ELR (cell line): Measurements from ENCODE around the gene MASTL.

Experiments used
- DNase-seq: peaks from one replicate; pipeline ENCODE4 v3.0.0-alpha.2; 2015; ENCODE audit warnings: low read depth

The MASTL gene

DNA sequence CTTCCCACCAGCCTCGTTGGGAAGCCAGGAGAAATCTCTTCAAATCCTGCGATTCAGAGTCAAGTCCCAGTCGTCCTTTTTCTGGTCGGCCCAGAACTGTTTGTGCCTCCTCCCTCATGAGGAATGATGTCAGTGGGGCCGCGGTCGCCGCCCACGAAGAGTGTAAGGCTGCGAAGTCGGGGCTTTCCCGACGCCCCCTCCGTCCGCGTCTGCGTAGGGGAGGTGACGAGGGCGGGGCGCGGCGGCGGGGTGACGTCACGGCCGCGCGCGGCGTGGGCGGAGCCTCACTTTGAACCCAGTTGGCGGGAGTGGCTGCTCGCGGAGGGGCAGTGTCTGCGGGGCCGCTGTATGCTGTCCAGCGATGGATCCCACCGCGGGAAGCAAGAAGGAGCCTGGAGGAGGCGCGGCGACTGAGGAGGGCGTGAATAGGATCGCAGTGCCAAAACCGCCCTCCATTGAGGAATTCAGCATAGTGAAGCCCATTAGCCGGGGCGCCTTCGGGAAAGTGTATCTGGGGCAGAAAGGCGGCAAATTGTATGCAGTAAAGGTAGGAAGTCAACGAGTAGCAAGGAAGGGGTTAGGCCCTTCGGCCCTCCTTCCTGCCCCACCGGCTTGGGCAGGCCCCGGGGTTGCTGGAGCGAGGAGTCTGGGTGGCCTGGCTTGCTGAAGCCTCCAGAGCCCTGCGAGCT lies at the start of gene MASTL:
MASTL (plus strand) TSS at position 287 of the 689 bp plus-strand sequence; CDS start at position 362, 75 bp downstream.
- peak; percentile 95 for DNase-seq

DNA sequence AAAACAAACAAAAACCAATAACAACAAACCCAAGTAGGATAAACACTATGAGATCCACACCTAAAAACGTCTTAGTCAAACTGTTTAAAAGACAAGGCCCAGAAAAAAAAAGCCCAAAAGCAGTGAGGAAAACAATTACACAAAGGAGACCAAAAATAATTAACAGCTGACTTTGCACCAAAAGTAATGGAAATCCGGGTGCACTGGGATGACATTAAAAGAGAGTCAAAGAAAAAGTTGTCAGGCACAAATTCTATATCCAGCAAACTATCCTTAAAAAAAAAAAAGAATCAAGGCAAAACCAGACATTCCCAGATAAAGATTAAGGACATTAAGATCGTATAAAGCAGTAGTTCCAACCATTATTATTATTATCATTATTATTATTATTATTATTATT lies 47.0 kb upstream of the MASTL start:
- DNase-seq = no peak

DNA sequence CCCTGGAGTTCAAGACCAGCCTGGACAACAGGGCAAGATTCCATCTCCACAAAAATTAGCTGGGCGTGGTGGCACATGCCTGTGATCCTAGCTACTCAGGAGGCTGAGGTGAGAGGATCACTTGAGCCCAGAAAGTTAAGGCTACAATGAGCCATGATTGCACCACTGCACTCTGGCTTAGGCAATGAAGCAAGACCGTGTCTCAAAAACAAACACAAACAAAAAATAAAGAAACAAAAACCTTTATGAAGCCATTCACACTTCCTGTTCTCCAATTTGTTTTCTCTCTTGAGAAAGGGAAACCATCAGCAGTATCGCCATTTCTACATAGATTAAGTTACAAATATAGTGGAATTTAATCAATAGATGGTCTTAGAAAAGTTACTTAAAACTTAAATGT lies 20.8 kb upstream of the MASTL start:
- DNase-seq = no peak

DNA sequence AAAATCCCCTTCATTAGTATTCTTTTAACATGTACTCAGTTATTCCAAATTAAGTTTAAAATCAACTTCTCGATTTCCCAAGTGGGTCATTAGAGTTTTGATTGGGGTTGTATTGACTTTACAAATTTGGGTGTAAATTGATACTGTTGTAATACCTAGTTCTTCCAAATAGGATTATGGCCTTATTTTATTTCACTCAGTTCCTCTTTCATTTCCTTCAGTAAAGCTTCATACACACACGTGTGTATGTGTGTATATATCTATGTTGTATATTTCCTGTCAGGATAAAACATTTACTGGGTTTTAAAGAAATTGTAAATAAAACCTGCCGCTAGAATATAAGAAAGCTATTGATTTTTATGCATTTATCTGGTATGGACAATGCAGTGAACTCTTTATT lies 16.9 kb upstream of the MASTL start:
- no peak for DNase-seq

DNA sequence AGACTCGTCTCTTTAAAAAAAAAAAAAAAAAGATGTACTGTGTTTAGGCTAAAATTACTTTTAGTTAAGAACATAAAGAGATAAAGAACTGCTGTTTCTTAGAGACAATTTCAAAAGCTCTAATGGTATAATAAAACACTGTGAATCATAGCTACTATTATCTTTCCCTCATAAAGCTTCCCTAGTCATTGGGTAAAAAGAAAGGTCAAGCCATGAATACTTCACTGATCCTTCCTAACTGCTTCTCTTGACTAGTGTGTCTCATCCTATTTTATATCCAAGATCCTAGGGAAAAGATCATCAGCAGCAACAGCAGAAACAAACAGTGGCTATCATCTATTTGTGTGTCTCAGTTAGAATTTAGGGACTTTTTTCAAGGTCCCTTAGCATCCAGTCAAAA lies 11.5 kb upstream of the MASTL start:
- DNase-seq = no peak

DNA sequence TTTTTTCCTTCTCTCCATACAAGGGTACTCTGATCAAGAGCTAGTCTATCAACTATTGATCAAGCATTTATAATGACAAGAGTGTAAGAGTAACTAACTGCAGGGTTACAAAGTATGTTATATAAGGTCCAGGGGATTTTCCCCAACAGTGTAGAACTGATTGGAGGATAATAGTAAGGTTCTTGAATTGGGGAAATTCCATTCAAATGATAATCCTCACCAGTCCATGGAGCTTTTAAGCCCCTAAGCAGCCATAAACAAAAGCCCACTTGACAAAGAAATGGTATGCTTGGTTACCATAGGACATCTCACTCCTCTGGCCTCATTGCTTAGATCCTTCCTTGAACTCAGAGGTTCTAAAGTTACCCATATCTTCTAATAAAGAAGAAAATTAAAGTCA lies 9.2 kb upstream of the MASTL start:
- DNase-seq = no peak

DNA sequence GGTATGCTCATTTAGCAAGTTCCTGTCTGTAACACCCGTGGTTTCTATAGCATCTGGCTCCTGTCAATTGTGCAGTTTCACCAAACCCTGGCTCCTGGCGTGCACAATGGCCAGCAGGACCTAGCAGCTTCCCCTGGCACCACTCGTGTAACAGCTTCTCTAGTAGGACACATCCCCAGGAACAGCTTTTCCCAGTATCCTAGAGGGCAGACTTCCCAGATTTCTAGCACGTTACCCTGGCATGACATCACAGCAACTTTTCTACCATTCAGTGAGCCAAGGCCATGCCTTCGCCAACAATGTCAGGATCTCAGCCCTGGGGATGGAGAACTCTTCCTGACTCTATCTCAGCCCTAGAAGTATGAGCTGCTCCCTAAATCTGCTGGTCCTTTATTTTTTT lies 7.5 kb upstream of the MASTL start:
- DNase-seq = no peak

DNA sequence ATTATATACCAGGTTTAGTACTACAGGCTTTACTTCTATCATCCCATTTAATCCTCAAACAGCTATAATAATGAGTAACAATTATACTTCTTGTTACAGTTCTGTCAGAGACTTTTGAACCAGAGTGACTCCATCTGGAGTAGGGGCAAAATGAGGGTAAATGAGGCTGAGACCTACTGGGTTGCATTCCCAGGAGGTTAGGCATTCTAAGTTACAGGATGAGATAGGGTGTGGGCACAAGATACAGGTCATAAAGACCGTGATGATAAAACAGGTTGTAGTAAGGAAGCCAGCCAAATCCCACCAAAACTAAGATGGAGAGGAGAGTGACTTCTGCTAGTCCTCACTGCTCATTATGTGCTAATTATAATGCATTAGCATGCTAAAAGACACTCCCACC lies 4.9 kb upstream of the MASTL start:
- no peak for DNase-seq

DNA sequence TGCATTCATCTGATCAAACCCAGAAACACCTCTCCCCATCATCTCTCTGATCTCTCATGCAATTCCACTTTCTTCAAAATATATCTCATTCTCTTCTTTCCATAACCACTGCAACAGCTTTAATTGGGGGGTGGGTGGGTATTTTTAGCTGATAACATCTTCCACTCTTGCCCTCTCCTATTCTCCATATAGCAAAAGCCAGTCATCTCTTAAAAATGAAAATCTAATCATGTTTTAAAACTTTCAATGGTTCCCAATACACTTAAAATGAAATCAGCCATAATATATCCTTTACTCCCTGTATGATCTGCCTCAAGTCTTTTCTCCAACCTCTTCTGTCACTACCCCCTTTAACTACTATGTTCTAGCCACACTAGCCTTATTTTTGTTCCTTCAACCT lies 2.5 kb upstream of the MASTL start:
- no peak for DNase-seq

DNA sequence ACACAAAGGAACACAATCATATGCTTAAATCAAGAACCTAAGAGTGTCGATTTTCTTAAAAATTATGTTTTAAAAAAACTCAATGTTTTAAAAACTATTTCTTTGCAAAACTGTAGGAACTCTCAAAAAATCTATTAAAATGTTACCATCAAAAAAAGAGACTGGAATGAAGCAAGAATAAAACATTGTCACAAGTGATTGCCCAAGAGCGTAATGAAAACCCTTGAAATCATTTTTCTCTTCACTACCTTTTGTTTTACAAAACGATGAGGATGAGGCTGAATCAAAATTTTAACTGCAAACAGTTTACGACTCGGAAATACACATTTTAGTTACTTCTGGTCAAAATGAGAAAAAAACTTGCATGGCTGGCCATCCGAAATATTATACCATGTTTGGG lies 1.8 kb upstream of the MASTL start:
- no peak for DNase-seq

DNA sequence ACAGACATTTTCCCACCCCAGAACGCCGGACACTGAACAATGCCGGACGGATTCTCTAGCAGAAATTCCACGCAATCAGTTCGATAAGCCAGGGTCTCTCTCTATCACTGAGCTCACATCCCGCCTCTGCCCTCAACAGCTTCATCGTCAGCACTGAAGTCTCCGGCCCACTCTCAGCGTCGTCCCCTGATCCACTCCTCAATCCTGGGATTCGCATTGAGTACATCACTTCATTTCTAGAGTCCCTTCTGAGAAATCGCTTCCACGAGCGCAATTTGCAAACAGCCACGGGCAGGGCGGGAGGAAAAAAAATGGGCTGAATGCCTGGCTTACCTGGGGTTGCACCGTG lies 1.3 kb upstream of the MASTL start:
- peak; percentile 56 for DNase-seq

DNA sequence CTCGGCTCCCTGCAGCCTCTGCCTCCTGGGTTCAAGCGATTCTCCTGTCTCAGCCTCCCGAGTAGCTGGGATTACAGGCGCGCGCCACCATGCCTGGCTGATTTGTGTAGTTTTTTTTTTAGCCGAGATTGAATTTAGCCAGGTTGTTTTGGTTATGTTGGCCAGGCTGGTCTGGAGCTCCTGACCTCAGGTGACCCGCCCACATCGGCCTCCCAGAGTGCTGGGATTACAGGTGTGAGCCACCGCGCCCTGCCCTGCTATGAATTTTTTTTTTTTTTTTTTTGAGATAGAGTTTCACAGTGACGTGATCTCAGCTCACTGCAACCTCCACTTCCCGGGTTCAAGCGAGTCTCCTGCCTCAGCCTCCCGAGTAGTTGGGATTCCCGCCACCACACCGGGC lies 1.4 kb downstream of the MASTL start:
- DNase-seq = peak; percentile 10

DNA sequence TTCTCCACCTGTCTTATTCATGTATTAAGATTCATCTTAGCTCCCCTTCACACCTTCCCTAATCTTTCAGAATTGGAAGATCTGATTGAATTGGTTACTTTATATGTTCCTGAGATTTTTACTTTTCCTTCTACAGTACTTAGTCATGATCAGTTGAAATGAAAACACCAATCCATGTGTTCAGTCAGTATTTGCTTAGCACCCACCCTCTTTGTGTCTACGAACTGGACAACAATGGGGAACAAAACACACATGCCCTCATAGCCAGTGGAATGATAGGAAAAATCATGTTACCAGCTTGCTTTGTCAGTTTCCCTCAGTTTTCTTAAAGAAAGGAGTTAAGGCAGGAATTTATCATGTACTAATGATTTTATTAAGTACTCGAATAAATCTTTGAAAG lies 2.0 kb downstream of the MASTL start:
- no peak for DNase-seq

DNA sequence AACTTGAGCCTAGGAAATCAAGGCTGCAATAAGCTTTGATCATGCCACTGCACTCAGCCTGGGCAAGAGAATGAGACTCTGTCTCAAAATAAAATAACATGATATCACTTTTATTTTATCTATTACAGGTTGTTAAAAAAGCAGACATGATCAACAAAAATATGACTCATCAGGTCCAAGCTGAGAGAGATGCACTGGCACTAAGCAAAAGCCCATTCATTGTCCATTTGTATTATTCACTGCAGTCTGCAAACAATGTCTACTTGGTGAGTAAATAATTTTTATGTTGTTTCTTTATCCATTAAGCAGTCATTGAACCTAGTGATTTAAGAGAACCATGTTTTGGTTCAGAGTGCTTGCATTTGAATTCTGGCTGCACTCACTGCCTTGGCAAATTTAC lies 3.3 kb downstream of the MASTL start:
- DNase-seq = peak; percentile 48

DNA sequence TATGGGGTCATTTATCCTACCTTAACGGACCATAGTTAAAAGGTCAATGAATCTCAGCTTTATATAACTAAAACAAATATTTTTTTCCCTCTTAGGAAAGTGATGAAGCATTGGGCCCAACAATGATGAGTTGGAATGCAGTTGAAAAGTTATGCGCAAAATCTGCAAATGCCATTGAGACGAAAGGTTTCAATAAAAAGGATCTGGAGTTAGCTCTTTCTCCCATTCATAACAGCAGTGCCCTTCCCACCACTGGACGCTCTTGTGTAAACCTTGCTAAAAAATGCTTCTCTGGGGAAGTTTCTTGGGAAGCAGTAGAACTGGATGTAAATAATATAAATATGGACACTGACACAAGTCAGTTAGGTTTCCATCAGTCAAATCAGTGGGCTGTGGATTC lies 14.7 kb downstream of the MASTL start:
- DNase-seq = no peak

DNA sequence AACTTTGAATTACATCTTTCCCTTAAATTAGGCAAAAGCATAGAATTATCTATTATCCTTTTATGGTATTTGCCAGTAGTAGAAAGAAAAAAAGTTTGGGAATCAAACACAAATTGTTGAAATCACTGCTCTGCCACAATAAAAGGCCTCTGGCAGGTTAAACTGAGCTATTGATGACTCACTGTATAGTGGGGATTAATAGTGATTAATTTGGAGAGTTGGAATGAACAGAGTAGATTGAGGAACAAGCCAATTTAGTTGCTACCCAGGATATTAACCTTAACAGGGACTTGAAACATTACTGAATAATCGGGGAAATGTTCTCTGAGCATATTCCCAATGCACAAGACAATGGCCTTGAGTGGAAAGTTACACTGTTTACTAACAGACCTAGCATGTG lies 33.1 kb downstream of the MASTL start:
- DNase-seq = peak; percentile 12

DNA sequence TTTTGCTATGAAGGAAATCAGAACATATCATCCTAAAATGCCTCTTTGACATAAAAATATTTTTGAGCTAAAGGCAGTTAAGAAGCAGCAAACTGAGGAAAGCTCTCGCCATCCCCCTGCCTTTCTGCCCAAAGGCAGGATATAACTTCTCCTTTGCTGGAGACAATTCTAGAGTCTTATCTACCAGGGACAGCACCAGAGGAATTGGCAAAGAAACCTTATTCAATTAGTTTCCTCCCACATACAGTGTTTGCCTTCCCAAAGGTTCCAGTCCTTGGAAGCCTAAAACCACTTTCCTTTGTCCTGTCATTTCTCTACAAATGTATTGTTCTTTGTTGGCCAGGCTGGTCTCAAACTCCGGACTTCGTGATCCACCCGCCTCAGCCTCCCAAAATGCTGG lies 33.7 kb downstream of the MASTL start:
- no peak for DNase-seq

DNA sequence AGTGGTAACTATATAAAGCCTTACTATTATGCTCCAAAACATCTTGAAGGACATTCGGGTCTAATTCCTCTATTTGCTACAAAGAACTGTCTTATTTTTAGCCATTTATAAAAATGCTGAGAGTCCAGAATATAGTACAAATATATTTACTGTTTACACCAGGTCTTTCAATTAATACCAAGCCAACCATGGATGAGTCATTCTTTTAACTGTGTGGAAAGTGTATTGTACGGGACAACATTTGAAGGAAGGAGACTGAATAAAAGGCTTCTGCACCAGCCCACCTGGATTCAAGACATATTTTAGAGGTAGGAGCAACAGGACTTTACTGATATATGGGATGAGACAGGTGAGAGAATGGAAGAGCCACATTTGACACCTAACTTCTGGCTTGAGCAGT lies 35.4 kb downstream of the MASTL start:
- peak; percentile 18 for DNase-seq

DNA sequence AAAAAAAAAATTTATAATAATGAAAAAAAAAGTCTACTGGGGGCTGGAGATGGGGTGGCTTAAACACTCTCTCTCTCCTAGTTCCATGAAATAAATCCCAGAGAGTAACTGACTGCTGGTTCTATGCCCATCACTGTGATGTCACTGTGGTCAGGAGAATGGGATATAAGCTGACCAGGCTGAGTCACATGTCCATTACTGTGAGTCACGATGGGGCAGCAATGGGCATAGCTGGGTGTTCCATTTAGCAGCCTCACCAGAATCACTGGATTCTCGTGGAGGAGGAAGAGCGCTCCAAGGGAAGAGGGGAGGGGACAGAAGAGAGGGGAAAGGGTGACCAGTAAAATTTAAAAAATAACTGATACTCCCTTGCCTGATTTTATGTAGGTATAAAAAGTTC lies 37.1 kb downstream of the MASTL start:
- DNase-seq = peak; percentile 94

DNA sequence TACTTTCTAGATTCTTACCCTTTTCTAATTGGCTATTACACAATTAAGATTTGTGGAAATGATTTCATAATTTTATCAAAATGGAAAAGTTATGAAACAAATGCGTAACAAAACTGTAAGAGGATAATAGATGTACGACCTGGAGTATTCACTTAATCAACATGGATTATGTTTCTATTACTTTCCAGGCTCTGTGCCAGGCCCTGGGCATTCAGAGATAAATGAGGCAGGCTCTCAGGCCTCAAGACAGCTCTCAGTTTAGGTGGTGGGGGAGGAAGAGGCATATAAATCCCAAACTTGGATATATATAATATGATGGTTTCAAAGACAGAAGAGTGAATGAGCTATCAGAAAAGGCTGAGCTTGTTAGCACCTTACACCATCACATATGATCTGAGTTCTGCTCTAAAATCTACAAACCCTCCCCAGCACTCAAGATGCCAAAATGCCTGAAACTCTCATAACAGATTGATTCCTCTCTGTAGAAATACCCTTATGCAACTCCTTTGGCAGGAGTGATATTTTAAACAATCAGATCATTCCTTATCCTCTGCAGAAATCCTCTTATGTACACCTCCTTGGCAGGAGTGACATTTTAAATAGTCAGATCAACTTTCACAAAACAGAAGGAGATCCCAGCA lies 42.9 kb downstream of the MASTL start:
- no peak for DNase-seq

DNA sequence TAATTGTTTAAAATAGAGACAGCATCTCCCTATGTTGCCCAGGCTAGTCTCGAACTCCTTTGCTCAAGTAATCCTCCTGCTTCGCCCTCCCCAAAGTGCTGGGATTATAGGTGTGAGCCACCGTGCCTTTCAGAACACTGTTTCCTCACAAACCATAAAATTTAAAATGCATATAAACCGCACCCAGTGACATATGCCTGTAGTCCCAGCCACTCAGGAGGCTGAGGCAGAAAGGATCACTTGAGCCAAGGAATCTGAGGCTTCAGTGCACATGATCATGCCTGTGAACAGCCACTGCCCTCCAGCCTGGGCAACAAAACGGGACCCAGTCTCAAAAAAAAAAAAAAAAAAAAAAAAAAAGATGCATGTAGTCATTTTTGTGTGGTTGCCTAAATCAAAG lies 48.7 kb downstream of the MASTL start:
- DNase-seq = no peak

DNA sequence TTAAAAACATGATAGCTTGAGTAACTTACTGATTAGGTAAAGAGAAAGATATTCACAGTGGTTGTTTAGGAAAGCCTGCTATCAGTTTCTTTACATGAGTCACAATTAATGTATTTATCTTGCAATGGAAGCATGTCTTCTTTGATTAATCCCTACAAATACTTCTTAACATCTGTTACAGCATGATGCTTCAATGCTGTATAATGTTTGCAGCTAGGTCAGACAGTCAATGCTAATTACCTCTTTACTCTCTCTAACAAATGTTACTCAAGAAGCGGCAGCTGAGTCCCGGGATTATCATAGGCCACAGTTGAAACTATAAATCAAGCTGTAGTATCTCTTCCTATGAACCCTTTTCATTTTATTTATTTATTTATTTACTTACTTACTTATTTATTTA lies 52.2 kb downstream of the MASTL start:
- DNase-seq = no peak

DNA sequence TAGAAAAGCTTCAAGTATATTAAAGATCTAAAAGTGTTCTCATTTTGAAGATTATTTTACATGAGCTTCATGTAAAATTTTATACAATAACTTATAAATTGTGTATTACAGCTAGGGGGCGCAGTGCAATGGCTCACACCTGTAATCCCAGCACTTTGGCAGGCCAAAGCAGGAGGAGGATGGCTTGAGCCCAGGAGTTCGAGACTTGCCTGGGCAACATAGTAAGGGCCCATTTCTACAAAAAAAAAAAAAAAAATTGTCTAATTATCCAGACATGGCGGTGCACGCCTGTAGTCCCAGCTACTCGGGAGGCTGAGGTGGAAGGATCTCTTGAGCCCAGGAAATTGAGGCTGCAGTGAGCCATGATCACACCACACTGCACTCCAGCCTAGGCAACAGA lies 68.8 kb downstream of the MASTL start:
- peak; percentile 61 for DNase-seq

DNA sequence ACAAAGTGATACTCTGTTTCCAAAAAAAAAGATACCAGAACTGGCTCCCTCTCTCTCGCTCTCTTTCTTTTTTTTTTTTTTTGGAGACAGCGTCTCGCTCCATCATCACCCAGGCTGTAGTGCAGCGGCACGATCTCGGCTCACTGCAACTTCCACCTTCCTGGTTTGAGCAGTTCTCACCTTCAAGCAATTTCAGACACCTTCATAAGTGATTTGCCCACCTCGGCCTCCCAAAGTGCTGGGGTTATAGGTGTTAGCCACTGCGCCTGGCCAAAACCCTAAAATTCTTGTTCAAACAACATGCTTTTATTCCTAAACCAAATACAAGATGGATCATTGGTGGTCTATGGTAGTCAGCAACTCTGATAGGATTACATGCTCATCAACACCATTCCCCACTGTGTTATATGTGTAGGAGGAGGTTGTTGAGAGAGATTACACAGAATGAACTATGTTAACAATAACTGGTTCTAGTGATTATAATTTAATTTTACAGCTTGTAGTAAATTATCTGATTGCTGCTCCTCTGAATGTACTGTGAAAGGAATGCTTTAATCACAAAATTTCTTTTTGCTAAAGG lies 69.9 kb downstream of the MASTL start:
- DNase-seq = no peak
